ENCODE results near the gene SNAI3.
A peak's percentile ranks its signal among the peaks of the same experiment; 100 is the strongest.

The SNAI3 gene

GRCh38 chr16:88681084-88681680 is 5.1 kb downstream of the SNAI3 start:
- no peak overlapping the region for H3K27ac ChIP-seq
- TF ChIP-seq ZFX (IDR thresholded peaks at IDR 0.05; ENCODE audit: borderline replicate concordance): no peak
- TF ChIP-seq, protein P1, sequence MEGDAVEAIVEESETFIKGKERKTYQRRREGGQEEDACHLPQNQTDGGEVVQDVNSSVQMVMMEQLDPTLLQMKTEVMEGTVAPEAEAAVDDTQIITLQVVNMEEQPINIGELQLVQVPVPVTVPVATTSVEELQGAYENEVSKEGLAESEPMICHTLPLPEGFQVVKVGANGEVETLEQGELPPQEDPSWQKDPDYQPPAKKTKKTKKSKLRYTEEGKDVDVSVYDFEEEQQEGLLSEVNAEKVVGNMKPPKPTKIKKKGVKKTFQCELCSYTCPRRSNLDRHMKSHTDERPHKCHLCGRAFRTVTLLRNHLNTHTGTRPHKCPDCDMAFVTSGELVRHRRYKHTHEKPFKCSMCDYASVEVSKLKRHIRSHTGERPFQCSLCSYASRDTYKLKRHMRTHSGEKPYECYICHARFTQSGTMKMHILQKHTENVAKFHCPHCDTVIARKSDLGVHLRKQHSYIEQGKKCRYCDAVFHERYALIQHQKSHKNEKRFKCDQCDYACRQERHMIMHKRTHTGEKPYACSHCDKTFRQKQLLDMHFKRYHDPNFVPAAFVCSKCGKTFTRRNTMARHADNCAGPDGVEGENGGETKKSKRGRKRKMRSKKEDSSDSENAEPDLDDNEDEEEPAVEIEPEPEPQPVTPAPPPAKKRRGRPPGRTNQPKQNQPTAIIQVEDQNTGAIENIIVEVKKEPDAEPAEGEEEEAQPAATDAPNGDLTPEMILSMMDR (IDR thresholded peaks at IDR 0.05): peak; percentile 92

GRCh38 chr16:88680554-88681083 is 5.7 kb downstream of the SNAI3 start:
- H3K27ac ChIP-seq: no peak overlapping the region

GRCh38 chr16:88678224-88678979 is 7.9 kb downstream of the SNAI3 start:
- TF ChIP-seq, protein P1 (IDR thresholded peaks at IDR 0.05): no peak
- no peak for TF ChIP-seq ZFX (IDR thresholded peaks at IDR 0.05; ENCODE audit: borderline replicate concordance)
- no peak overlapping the region for H3K27ac ChIP-seq

More at GRCh38 chr16:88680554-88681083, 5.7 kb downstream of the SNAI3 start:
- TF ChIP-seq, protein P1 (IDR thresholded peaks at IDR 0.05): no peak
- no peak for TF ChIP-seq ZFX (IDR thresholded peaks at IDR 0.05; ENCODE audit: borderline replicate concordance)

- no peak overlapping the region for H3K27ac ChIP-seq
- TF ChIP-seq, protein P1 (IDR thresholded peaks at IDR 0.05): no peak
- TF ChIP-seq ZFX (IDR thresholded peaks at IDR 0.05; ENCODE audit: borderline replicate concordance): no peak
Observed at GRCh38 chr16:88677721-88678120, 8.6 kb downstream of the SNAI3 start.

DNA sequence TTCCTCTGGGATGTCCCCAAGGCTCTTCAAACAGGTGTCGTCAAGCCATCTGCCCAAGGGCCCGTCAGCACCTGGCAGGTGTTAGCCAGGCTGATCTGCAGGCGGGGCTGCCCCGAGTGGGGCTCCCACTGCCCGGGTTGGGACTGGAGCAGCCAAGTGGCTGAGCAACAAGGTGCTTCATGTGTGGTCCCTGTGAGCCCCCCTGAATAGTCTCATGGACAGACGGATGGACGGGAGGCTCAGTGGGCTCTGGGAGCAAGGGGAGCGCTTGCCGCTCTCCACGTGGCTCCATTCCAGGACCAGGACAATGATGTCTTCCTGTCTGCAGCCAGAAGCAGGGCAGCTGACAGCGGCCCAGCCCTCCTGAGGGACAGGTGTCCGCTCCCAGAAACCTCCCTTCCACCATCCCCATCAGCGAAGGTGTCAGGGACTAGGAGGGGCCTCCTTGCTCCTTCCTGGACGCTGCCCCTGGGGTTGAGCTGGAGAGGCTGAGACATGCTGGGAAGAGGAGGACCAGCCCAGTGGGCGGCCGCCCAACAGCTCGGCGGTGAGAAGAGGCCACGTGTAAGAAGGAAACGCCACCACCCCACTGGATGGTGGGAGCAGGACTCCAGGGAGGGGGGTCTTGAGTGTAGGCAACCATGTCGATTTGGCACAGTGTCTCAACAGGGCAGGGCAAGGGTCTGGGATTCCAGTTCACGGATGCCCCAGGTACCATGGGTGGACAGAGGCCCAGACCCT is 9.6 kb downstream of the SNAI3 start:
- no peak overlapping the region for H3K27ac ChIP-seq
- TF ChIP-seq, protein P1 (IDR thresholded peaks at IDR 0.05): no peak
- TF ChIP-seq ZFX (IDR thresholded peaks at IDR 0.05; ENCODE audit: borderline replicate concordance): no peak

DNA sequence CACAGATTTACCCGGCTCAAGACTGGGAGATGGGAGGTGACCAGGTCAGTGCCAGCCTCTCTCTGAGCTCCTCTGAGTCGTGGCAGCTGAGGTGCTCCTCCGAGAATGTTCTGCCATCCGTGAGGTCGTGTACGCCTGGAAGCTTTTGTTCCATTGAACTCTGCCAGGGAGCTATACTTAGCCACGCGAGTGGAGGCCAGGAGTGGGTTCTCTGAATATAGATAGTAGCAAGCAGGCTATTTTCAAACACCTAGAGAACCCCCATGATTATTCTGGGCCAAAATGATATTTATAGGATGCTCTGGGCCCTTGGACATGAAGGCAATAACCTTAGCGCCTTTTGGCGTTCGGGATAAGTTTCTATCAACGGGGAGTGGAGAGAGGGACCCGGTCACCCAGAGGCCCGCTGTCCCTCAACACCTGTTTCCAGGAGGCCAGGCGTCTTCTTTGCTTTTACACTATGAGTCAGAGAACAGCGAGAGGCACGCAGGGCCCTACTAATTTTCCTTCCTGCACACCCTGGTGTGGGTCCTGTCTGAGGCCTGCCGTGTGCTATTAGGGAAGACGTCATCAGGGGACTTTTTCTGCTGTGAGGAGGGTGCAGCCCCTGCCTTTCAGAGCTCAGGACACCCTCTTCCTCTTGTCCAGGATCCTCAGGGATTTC is 12.5 kb downstream of the SNAI3 start:
- H3K27ac ChIP-seq: no peak overlapping the region

More for the DNA sequence above, 12.5 kb downstream of the SNAI3 start:
- TF ChIP-seq, protein P1 (IDR thresholded peaks at IDR 0.05): no peak
- no peak for TF ChIP-seq ZFX (IDR thresholded peaks at IDR 0.05; ENCODE audit: borderline replicate concordance)

Data from 22Rv1 (cell line).